AG04450 (cell line): ENCODE measurements around the gene TRA2A. TPM values are rescaled to one million over a fixed set of nuclear protein-coding genes. Genes with fewer than 3 reads are reported as not detected.
A peak's percentile ranks its signal among the peaks of the same experiment; 100 is the strongest.
"Not testable (repeated sequence)": the region's sequence is repeated elsewhere in the genome, so short reads cannot be mapped to it uniquely, and the experiment has no call there.

Source experiments
- CTCF ChIA-PET: fragments of 300-600, 350-600 bp; formaldehyde crosslinking; extraction: SDS; loops from one replicate; lab custom pipeline; 2022; ENCODE audit warnings: antibody characterized with exemption, inconsistent platforms; lab: Charles Lee
- POLR2A ChIA-PET: fragments of 350-600 bp; formaldehyde crosslinking; extraction: SDS; loops from one replicate; lab custom pipeline; 2021; ENCODE audit warnings: antibody characterized with exemption, inconsistent platforms; lab: Yijun Ruan, JAX
- DNase-seq: peaks from one replicate; pipeline ENCODE4 v3.0.0-alpha.2; 2011; ENCODE audit warnings: low read depth, low spot score
- H3K27ac ChIP-seq: one replicate; pipeline ENCODE4 v1.5.1; 2012; ENCODE audit warnings: low read depth, low read length, control low read depth
- H3K27me3 ChIP-seq: one replicate; pipeline ENCODE4 v1.6.0; 2012; ENCODE audit warnings: low read length; ENCODE audit not compliant: control insufficient read depth, insufficient read depth
- H3K4me3 ChIP-seq: 2 replicates; pipeline ENCODE4 v1.5.1; 2011; ENCODE audit warnings: mild to moderate bottlenecking, low read depth, low read length, control low read depth
- H3K9me3 ChIP-seq: 2 replicates; pipeline ENCODE4 v1.5.1; 2012; ENCODE audit warnings: low read length; ENCODE audit not compliant: control insufficient read depth, insufficient read depth
- CTCF ChIP-seq: IDR thresholded peaks from 2 replicates; pipeline ENCODE4 v1.5.1; 2011; ENCODE audit warnings: low read depth, low read length, control low read depth, inconsistent platforms
- polyA plus RNA-seq: library from polyadenylated mRNA; depleted of rRNA; stranded (reverse); fragments of >200 nt; gene quantifications from 2 replicates; pipeline ENCODE4 v1.2.3, GENCODE V29; 2011

TRA2A gene
- polyA plus RNA-seq, 1 experiment: 78.8 TPM

DNA sequence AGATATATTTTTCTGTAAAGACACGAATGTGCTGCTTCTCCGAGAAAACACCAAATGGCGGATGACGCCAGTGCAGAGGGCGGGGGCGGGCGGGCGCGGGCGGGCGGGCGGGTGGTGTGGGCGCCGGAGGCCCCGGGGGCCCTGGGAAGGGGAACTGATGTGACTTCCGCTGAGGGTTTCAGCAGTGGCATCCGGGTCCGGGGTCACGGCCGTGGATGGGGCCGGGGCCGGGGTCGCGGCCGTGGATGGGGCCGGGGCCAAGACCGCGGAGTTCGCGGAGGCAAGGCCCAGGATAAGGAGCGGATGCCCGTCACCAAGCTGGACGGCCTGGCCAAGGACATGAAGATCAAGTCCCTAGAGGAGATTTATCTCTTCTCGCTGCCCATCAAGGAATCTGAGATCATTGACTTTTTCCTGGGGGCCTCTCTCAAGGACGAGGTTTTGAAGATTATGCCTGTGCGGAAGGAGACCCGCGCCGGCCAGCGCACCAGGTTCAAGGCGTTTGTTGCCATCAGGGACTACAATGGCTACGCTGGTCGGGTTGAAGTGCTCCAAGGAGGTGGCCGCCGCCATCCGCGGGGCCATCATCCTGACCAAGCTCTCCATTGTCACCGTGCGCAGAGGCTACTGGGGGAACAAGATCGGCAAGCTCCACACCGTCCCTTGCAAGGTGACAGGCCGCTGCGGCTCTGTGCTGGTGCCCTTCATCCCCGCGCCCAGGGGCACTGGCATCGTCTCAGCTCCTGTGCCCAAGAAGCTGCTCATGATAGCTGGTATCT is 41.2 kb downstream of the TRA2A start:
- Histone ChIP-seq H3K27ac (peak overlapping the region; percentile 52), H3K27me3 (no peaks in the 10 kb centered on the region), H3K9me3 (no peaks in the 10 kb centered on the region), H3K4me3 (peak overlapping the region; percentile 46)
- CTCF ChIA-PET: interaction anchor here (0.7 to 1.0 kb wide), 3 partner anchors 217 to 228 kb away, joined by 3 to 5 read pairs (median 3); no protein-coding TSS in a partner anchor
- POLR2A ChIA-PET: interaction anchor here (0.5 kb wide), 1 partner anchor 187 kb away, joined by 3 read pairs; no protein-coding TSS in a partner anchor
- no peak for TF ChIP-seq CTCF
- DNase-seq: no peak

DNA sequence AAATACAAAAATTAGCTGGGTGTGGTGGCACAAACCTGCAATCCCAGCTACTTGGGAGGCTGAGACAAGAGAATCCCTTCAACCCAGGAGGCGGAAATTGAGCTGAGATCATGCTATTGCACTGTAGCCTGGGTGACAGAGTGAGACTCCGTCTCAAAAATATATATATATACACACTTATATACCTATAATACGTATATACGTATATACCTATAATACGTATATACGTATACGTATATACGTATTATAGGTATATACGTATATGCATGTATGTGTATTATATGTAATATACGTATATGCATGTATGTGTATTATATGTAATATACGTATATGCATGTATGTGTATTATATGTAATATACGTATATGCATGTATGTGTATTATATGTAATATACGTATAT is 43.1 kb downstream of the TRA2A start:
- not testable (repeated sequence) for H3K4me3 ChIP-seq, DNase-seq, H3K9me3 ChIP-seq, H3K27ac ChIP-seq, H3K27me3 ChIP-seq
- ChIA-PET POLR2A (interaction anchor here (0.7 kb wide), 1 partner anchor 28 kb away, joined by 3 read pairs; no protein-coding TSS in a partner anchor), CTCF (interaction anchor here (0.9 to 1.4 kb wide), 2 partner anchors 58 to 216 kb away, joined by 3 to 4 read pairs; no protein-coding TSS in a partner anchor)

GRCh38 chr7:23487670-23488069 is 44.1 kb downstream of the TRA2A start:
- no peak for TF ChIP-seq CTCF
- POLR2A ChIA-PET: interaction anchor here (0.6 kb wide), 1 partner anchor 18 kb away, joined by 4 read pairs; no protein-coding TSS in a partner anchor
- DNase-seq: no peak
- CTCF ChIA-PET: interaction anchor here (0.6 to 1.4 kb wide), 4 partner anchors 59 to 304 kb away, joined by 3 to 6 read pairs (median 4); no protein-coding TSS in a partner anchor
- Histone ChIP-seq H3K9me3 (no peaks in the 10 kb centered on the region), H3K27me3 (no peaks in the 10 kb centered on the region), H3K4me3 (no peak overlapping the region), H3K27ac (no peak overlapping the region)

DNA sequence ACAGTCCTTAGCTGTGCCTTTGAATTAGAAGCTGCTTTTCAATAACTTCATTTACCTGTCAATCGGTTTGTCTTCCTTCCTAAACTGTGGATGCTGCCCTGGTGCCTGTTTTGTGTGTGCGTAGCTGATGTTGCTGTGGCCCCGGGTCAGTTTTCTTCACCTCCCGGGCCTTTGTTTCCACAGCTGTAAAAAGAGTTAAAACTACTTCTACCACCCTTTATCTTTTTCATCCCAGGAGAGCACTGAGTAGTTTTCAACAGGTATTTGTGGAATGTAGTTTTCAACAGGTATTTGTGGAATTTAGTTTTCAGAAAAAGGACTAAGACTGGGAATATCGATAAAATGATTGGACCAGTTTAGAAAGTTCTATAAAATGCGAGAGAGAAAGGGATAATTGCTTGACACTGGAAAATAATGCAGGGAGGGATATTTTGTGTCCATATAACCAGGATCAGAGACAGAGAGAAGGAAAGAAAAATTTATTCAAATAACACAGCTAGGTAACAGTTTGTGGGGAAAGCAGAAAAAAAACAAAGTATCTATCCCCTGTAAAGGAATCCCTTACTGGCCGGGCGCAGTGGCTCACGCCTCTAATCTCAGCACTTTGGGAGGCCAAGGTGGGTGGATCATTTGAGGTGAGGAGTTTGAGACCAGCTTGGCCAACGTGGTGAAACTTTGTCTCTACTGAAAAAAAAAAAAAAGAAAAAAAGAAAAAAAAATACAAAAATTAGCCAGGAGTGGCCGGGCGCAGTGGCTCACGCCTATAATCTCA is 45.6 kb downstream of the TRA2A start:
- TF ChIP-seq CTCF: no peak

GRCh38 chr7:23482686-23483085 is 49.1 kb downstream of the TRA2A start:
- H3K27me3 ChIP-seq: no peaks in the 10 kb centered on the region
- ChIA-PET POLR2A (no interaction called here), CTCF (interaction anchor here (0.9 kb wide), 1 partner anchor 210 kb away, joined by 3 read pairs; no protein-coding TSS in a partner anchor)
- TF ChIP-seq CTCF: no peak
- H3K27ac ChIP-seq: no peak overlapping the region
- H3K4me3 ChIP-seq: no peak overlapping the region
- no peaks in the 10 kb centered on the region for H3K9me3 ChIP-seq
- no peak for DNase-seq

More for the DNA sequence above, 45.6 kb downstream of the TRA2A start:
- CTCF ChIA-PET: interaction anchor here (1.7 kb wide), 1 partner anchor 214 kb away, joined by 11 read pairs; no protein-coding TSS in a partner anchor
- Histone ChIP-seq H3K4me3 (no peak overlapping the region), H3K27ac (no peak overlapping the region), H3K27me3 (no peaks in the 10 kb centered on the region), H3K9me3 (no peaks in the 10 kb centered on the region)
- DNase-seq: no peak
- POLR2A ChIA-PET: no interaction called here
